ENCODE data around the gene DLG1.

Gene DLG1

DNA sequence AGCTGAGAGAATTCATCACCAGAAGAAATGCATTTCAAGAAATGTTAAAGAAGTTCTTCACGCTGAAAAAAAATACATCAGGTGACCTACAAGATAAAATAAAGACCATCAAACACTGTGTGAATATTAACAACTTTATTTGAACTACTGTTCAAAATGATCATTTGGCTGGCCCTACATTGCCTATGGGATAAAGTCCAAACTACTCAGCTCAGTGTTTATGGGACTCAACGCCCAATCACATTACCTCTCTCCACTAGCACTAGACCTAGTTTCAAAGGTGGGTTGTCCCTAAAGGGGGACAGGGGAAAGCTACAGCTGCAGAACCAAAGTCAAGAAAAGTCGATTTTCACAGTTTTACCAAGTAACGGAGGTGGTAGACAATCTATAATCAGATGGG is 62.0 kb downstream of the DLG1 start:
- no peak for TF ChIP-seq POLR2A (IDR thresholded peaks at IDR 0.05; ENCODE audit: low read depth, low read length)
- FAIRE-seq (peak; percentile 83), DNase-seq (ENCODE audit: insufficient read length, low spot score) (no peak)

DNA sequence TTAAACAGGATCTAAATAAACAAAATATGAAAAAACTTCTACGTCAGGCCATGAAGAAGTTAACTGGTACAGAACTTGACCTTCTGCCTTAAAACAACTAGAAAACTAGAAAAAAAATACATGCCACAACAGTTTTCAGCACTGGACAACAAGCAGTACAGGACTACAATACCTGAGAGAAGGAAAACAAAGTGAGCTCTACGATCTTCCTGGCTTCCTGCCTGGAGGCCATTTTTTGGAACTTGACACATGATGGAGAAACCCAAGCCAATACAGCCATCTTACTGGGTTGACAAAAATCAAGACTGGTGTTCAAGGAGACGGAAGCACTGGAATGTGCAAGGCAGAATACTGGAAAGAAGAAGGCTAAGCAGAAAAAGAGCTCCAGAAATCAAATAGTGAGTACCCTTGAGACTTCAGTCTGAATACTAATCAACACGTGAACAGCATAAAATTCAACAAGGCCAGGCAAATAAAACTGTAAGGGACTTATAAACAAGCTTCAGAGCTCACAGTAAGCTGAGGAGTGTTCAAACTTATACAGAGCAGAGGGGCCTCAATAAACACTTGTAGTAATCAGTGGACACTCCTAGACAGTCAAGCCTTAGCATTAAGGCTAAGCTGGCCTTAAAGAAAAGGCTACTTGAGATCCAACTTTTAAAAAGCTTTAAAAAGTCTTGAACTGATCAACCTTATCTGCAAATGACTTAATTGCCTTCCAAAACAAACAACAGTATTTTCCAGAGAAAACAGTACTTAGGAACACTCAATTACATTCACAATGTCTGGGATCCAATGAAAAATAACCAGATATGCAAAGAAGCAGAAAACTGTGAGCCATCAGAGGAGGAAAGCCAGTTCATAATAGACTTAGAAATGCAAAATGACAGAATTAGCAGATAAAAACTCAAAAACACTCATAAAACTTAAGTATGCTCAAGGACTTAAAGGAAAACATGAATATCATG is 63.2 kb downstream of the DLG1 start:
- DNase-seq (ENCODE audit: insufficient read length, low spot score) (no peak), FAIRE-seq (peak; percentile 95)
- no peak for TF ChIP-seq POLR2A (IDR thresholded peaks at IDR 0.05; ENCODE audit: low read depth, low read length)

DNA sequence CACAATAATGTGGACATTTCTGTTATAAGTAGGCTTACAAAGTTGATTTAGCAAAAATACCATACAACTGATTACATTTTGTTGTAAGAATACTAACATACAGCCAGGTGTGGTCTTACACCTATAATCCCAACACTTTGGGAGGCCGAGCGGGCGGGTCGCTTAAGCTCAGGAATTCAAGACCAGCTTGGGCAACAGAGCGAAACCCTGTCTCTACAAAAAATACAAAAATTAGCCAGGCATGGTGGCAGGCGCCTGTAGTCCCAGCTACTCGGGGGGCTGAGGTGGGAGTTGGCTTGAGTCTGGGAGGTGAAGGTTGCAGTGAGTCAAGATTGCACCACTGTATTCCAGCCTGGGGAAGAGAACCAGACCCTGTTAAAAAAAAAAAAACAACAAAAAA is 67.1 kb downstream of the DLG1 start:
- no peak for FAIRE-seq
- DNase-seq (ENCODE audit: insufficient read length, low spot score) = no peak
- no peak for TF ChIP-seq POLR2A (IDR thresholded peaks at IDR 0.05; ENCODE audit: low read depth, low read length)

DNA sequence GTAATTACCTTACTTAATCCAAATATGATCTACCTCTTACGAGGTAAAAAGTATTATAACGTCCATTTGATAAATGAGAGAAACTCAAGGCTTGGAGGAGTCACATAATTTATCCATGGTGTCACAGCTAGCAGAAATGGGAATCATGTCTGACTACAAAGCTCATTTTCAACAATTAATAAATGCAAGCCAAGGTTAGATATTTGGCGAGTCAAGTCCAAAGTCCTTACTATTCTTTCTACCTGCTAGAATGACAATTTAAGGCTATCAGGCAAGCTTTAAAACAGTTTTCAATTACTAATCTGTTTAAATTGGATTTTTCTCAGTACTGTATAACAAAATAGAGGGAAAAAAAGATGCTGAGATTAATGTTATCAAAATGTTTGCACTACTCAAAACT is 68.6 kb downstream of the DLG1 start:
- TF ChIP-seq POLR2A (IDR thresholded peaks at IDR 0.05; ENCODE audit: low read depth, low read length) = no peak
- no peak for DNase-seq (ENCODE audit: insufficient read length, low spot score)
- FAIRE-seq = no peak

DNA sequence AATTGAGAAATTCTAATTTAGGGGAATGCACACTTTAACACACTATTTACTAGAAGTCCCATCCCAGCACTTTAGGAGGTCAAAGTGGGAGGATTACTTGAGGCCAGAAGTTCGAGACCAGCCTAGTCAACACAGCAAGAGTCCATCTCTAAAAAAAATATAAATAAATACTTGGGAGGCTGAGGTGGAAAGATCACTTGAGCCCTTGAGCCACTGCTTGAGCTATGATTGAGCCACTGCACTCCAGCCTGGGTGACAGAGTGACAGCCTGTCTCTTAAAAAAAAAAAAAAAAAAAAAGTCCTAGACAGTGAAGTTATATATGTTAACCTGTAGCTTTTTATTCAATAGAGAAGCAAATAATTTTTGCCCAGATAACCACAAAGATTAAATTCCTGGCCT is 69.2 kb downstream of the DLG1 start:
- TF ChIP-seq POLR2A (IDR thresholded peaks at IDR 0.05; ENCODE audit: low read depth, low read length) = no peak
- DNase-seq (ENCODE audit: insufficient read length, low spot score) = no peak
- FAIRE-seq = no peak

DNA sequence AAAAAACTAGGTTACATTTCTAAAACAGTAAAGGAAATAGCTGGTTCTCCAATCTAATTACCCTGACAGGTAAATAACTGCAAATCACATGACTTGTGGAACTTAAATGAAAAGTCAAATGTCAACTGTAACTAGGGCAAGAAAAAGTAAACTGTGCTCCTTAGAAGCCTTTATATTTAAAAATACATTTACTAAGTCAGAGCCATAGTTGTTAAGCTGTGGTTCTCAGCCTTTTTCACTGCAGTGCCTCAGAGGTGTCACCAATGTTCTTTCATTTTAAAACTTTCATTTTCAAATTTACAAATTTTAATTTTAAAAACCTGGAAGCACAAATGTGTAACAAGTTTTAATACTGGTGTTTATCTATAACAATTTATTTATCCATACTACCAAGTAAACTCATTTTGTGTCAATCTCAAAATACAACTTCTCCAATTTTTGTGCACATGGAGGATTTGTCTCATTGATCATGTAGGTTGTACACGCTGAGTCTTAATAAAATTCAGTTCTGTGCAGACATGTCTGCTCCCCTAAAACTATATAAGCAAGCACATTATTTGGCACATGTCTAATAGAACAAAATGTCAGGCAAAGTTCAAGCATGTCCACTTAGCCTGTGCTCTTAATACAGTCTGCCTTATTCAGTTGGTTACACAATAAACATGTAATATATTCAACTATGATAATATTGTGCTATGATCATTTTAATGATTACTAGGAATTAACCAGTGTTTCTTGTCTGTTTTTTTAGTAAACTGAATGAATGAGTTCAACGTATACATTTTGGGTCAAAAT is 70.4 kb downstream of the DLG1 start:
- DNase-seq (ENCODE audit: insufficient read length, low spot score) (no peak), FAIRE-seq (no peak)
- no peak for TF ChIP-seq POLR2A (IDR thresholded peaks at IDR 0.05; ENCODE audit: low read depth, low read length)

DNA sequence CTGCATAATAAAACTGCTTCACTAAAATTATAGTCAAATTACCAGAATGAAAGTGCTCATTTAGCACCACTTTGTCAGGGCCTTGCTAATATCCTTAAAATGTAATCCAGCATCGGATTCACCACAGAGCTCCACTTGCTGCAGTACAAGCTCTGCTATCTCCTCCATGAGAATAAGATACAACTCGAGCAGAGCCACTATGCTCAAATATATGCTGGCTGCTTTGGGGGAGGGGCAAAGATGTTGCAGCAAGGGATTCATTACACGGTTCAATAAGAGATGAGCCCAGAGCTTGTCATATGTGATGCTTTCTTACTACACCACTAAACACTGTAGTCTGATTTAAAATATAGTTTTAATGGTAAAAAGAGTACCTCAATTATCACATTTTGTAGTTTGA is 72.2 kb downstream of the DLG1 start:
- TF ChIP-seq POLR2A (IDR thresholded peaks at IDR 0.05; ENCODE audit: low read depth, low read length) = no peak
- peak; percentile 88 for FAIRE-seq
- no peak for DNase-seq (ENCODE audit: insufficient read length, low spot score)

DNA sequence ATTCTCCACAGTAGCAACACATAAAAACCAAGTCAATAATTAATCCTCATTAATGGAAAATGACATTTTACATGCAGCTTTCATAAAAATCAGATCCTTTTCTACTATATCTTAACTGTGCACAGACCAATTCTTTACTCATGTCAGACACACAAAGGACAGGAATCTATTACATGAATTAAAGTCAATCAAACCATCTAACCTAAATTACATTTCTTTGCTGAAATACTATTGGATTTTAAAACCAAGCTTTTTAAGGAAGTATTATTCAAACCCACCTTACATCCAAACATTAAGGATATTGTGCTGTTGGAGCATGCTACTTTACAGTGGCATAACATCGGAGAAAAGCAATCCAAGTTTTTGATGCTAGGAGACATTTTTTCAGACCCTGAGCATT is 72.8 kb downstream of the DLG1 start:
- no peak for TF ChIP-seq POLR2A (IDR thresholded peaks at IDR 0.05; ENCODE audit: low read depth, low read length)
- FAIRE-seq (peak; percentile 15), DNase-seq (ENCODE audit: insufficient read length, low spot score) (no peak)

DNA sequence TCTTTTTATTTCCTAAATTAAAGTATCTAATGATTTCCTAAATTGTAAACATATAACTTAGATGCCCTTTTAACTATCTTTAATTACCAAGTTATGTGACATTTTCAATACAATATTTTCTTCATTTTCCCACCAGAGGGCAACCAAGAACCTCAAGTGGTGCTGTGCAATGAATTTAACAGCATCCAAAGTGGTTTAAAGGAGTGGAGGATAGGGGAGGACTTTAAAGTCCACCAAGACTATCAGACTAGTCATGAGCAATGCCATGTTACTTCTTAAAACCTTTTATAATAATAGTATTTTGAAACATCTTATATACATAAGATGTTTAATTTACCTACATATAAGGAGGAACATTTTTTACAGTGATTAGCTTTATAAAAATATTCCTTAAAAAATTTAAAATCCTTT is 74.4 kb downstream of the DLG1 start:
- DNase-seq (ENCODE audit: insufficient read length, low spot score) = peak; percentile 28
- no peak for TF ChIP-seq POLR2A (IDR thresholded peaks at IDR 0.05; ENCODE audit: low read depth, low read length)
- FAIRE-seq = peak; percentile 98

DNA sequence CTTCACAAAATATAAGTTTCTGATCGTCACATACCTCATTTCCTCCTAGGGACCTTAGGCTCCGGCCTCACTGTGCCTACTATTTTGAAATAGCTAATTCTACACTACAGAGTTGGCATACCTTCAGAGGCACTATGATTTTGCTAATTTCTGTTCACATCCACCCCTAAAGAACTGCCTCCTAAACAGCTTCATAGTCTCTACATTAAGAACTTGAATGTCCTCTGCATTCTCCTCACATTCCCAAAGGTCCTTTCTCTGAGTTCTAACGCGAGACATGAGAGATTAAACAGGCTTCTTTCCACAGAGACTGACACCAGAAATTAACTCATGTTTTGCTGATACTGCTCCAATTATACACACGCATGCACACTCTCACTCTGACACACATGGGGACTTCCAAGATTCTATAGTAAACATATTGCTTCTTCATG is 75.5 kb downstream of the DLG1 start:
- FAIRE-seq = no peak
- no peak for DNase-seq (ENCODE audit: insufficient read length, low spot score)
- no peak for TF ChIP-seq POLR2A (IDR thresholded peaks at IDR 0.05; ENCODE audit: low read depth, low read length)

DNA sequence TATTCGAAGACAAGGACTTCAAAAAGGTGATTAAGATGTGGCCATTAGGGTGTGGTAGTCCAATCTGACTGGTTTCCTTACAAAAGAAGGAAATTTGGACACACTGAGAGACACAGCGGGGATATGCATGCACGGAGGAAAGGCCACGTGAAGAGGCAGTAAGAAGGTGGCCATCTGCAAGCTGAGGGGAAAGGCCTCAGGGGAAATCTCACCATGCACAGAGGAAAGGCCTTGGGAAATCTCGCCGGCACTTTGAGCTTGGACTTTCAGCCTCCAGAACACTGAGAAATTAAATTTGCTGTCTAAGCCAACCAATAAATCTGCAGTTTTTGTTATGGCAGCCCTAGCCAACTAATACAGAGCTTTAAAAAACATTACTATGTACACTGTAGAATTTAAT is 78.8 kb downstream of the DLG1 start:
- DNase-seq (ENCODE audit: insufficient read length, low spot score) = no peak
- peak; percentile 69 for FAIRE-seq
- TF ChIP-seq POLR2A (IDR thresholded peaks at IDR 0.05; ENCODE audit: low read depth, low read length) = no peak

DNA sequence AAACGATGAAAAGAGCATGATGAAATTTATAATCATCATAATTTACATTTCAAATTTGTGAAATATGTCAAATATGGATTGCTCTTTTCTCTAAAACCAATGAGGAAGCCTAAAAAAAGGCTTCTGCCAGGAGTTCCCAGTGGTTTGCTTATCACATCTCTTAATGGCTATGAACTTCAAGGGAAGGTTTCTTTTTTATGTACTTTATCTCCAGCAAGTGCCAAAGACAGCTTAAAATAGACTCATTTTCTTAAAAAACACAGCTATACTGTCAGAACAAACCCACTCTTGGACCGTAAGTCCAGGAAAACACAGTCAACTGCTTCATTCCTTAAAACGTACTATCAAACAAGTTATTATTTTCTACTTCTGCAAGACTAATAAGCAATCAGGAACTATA is 80.2 kb downstream of the DLG1 start:
- no peak for TF ChIP-seq POLR2A (IDR thresholded peaks at IDR 0.05; ENCODE audit: low read depth, low read length)
- DNase-seq (ENCODE audit: insufficient read length, low spot score) = no peak
- FAIRE-seq = peak; percentile 6

DNA sequence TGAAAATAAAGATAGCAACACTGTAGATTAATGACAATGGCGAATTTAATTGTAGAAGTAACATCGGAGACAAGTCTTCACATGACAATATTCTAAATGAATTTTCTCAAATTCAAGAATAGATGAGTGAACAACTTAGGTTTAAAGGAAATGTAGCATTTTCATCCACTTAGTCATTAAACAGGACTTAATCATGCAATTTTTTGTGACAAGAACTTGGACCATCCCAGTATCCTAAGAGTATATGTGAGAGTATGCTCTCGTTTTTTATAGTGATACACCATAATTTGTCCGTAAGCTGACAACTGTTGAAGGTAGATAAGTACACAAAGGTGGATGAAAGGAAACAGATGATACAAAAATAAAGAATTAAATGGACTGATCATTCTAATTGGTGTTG is 81.5 kb downstream of the DLG1 start:
- FAIRE-seq (peak; percentile 96), DNase-seq (ENCODE audit: insufficient read length, low spot score) (no peak)
- no peak for TF ChIP-seq POLR2A (IDR thresholded peaks at IDR 0.05; ENCODE audit: low read depth, low read length)

DNA sequence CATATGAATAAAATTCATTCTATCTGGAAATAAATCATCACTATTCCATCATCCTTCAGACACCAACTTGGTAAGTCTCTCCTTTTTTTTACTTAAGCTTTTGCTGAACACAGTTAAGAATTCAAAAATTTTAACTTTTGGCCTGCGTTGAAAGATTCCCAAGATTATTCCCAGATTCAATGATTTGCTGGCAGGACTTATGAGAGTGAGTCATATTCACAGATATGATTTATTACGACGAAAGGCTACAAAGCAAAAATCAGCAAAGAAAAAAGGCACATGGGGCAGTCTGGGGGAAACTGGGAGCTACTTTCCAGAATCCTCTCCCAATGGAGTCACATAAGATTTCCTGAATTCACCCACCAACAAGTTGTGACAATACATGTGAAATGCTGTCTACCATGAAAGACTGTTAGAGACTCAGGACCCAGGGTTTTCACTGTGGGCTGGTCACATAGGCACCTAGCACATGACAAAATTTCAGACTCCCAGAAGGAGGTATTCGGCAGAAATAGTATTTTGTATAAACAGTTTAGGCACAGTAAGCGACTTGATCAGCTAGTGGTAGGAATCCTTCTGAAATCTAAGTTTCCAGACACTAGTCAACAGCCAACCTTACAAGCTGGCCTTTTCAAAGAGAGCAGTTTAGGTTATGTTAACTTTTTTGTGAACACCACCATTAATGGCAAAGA is 82.1 kb downstream of the DLG1 start:
- no peak for DNase-seq (ENCODE audit: insufficient read length, low spot score)
- no peak for FAIRE-seq

More for the DNA sequence above, 82.1 kb downstream of the DLG1 start:
- TF ChIP-seq POLR2A (IDR thresholded peaks at IDR 0.05; ENCODE audit: low read depth, low read length) = no peak

Measured in H54 (cell line).